ENCODE results near the gene CRTAC1.

The CRTAC1 gene

DNA sequence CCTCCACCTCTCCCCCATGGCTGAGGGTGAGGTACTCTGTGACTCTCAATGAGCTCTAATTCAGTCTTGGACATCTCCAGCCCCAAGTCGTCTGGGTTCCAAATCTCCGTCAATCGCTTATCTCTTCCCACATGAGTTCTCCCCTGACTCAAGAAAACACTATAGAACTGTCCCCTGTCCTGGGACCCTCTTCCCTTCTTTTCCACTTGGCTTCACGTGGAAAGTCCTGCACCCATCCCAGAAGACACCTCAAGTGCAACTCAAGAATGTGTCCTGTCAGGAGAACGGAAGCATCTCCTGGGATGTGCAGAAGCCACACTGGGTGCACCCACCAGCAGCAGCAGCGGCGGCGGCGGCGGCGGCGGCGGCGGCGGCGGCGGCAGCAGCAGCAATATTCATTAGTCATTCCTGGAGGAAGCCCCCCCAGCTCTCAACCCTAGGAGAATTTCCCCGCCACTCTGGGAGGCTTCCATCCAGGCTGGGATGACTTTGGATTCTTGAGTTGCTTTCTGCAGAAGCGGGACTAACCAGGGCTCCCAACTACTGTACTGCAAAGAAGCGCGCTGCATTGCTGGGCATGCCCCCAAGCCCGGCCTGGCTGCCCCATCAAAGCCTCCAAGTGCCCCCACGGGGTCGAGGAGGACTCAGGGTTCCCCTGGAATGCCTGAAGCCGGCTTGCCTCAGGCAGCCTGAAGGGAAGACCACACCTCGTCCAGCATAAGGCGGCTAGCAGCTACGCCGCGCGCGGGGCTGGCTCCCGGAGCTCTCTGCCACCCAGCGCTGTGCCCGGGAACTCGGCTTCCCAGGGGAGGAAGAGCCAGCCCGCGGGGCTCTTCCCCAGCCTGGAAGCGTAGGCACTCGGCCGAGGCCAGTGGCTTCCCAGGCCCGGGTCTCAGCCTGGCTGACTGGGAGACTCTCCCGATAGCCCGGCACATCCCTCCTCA, 1.0 kb downstream of the CRTAC1 start:
- DNase-seq (ENCODE audit: low read depth): no peak

DNA sequence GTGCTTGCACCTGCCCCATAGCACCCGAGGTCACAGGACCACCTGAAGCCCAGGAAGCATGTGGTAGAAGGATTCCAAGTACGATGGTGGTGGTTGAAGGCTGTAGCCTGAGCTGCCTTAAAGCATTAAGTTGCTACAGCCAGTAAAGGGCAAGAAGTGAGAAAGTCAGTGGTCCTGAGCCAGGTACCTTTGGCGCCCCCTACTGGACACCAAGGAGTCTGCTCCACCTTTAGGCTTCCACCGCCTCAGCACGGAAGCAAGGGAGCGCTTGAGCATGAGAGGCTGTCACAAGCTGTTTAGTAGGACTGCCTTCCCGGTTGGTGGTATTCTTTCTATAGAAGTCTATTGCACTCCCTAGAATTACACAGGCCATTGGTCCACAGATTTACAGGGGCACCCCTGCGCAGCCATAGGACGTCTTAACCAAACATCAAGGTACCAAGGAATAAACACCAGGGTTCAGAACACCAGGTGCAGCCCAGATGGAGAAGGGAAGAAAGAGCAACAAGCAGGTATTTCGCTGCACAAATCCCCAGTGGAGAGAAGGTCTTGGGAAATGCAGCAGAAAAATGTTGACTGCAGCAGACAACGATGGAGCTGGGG, 2.2 kb downstream of the CRTAC1 start:
- no peak for DNase-seq (ENCODE audit: low read depth)

DNA sequence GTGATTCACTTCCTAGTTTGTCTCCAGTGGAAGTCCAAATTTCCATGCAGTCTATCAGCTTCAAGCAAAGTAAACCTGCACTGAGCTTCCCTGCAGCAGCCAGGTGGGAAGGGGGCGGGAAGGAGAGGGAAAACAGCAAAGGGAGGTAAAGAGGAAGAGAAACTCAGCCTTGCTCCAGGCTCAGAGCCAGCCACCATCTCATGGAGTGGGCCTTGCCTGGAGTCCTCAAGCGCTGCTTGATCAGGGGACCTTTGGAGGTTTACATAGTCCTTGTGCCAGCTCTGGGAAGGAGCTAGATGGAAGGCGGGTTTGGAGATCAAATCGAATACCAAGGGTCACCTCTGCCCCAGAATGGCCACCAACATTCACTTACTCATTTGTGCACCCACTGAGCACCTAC, 7.4 kb downstream of the CRTAC1 start:
- no peak for DNase-seq (ENCODE audit: low read depth)

DNA sequence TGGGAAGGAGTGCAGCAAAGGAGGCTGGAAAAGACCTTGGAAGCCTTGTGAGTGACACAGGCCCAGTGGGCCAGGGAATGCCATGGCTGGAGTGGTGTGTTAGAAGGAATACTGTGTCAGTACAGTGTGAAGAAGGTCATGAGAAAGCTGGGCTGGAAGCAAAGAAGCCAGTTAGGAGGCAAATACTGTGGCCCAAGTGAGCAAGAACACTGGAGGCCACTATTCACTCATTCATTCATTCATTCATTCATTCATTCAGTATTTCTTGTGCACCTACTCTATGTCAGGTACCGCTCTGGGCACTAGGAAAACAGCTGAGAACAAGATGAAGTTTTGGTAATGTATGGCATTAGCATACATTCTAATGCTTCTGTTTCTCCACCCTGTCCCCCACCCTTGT, 9.6 kb downstream of the CRTAC1 start:
- no peak for DNase-seq (ENCODE audit: low read depth)

GRCh38 chr10:98020254-98020653, 10.2 kb downstream of the CRTAC1 start:
- no peak for DNase-seq (ENCODE audit: low read depth)

- no peak for DNase-seq (ENCODE audit: low read depth)
These were observed 10.6 kb downstream of the CRTAC1 start for GRCh38 chr10:98019784-98020183.

DNA sequence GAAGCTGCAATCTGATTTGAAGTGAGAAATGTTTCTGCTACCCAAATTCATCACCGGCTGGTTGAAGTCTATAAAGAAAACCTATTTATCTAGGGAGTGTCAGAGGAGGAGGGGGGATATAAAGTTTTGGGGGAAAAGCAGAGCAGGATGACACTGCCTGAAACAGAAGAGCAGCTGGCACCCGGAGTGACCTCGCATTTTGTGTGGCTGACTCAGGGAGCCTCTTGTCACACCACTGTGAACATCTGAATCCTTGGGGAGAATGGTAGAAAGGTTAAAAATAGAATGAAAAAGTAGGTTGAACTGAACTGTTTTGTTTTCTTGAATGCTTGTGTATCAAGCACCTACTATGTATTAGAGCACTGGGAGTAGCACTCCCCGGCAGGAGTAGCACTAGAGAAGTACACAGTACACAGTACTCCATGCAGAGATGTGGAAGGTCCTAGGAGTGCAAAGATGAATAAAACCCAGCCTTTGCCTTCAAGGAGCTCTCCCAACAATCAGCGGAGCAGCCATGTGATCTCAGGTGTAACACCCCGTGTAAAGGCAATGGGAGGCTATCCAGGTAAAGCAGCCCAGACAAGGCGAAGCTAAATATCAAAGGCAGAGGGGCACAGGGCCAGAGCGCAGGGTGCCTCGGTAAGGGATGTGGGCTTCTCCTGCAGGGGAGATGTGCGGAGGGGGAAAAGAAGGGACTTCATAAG, 13.5 kb downstream of the CRTAC1 start:
- DNase-seq (ENCODE audit: low read depth): no peak

DNA sequence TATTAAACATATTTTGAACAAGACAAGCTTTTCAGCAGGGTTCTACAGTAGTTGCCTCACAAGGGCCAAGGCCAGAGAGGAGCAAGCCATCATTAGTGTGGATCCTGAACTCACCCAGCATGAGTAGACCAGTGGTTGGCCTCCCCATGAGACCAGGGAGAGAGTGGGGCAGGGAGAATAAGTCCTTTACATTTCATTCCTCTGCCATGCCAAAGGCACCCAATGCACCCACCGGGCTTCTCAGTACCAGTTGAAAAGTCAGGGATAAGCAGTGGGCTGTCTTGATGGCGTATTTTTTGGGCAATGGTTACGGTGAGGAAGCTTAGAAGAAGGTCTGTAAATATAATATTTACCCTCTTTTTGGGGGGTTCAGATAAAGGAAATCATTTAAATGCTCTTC, 16.6 kb downstream of the CRTAC1 start:
- DNase-seq (ENCODE audit: low read depth): no peak

- no peak for DNase-seq (ENCODE audit: low read depth)
These were observed 17.3 kb downstream of the CRTAC1 start for GRCh38 chr10:98013122-98013521.

DNA sequence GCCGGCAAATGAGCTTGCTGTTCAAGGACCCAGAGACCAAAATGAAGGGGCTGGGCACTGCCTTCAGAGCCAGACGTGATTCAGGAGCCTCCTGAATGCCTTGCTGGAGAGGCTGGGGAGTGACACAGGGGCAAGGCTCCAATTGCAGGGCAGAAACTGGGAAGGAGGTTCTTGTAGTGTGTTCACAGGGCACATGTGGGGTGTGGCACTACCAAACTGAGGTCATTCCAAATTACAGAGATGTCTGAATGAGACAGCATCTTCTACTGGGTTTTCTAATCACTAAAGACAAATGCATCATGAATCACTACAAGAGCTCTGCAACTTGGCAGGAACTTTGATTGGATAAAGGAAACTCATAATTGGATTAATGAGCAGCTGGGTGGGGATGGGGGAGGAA, 17.8 kb downstream of the CRTAC1 start:
- DNase-seq (ENCODE audit: low read depth): no peak

DNA sequence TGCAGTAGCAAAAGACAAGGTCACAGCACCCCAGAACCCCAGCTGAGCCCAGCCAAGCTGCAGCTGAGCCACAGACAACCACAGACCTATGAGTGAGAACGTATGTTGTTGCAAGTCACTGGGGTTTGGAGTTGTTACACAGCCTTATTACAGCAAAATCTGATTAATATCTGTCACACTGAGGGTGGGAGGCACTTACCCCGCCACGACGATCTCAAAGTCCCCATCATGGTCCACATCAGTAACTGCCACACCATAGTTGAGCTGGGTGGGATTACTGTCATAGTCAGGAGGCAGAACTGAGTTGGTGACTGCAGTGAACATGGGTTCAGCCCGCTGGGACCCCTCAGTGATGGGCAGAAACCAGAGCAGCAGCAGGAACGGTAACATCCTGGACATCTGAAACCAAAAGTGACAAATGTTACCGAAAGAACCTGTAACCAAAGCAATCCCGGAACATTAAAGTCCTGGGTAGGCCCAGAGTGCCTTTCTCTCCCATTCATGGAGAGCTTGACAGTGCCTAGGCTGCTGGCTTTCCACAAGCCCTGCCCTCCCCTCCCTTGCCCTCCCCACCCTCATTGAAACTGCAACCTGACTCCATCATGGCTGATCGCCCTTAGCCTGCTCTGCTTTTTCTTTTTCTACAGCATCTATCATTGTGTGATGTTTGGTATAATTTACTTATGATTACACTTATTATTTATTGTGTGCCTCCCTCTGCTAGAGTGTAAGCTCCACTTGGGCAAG, 19.3 kb downstream of the CRTAC1 start:
- DNase-seq (ENCODE audit: low read depth): no peak

GRCh38 chr10:98006266-98006665, 24.2 kb downstream of the CRTAC1 start:
- no peak for DNase-seq (ENCODE audit: low read depth)

GRCh38 chr10:98001736-98002135, 28.7 kb downstream of the CRTAC1 start:
- no peak for DNase-seq (ENCODE audit: low read depth)

DNA sequence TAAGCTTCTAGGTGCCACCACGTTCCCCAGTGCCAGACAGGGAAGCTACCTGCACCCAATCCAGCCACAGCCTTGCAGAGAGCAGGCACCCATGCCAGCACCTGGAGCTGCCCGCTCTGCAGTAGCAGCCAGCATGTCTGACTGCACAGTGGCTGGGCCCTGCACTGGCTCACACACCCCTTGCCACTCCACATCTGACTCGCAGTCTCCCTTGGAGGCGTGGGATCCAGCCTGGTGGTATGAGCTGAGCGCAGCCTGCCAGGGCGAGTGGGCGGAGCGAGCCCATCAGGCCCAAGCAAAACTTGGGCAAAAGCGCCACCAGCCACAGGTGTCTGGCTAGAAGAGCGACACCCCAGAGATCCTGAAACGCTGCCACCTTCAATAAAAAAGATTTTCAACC, 30.1 kb downstream of the CRTAC1 start:
- DNase-seq (ENCODE audit: low read depth): no peak

- DNase-seq (ENCODE audit: low read depth): no peak
These were observed 30.5 kb downstream of the CRTAC1 start for GRCh38 chr10:97999923-98000248.

GRCh38 chr10:97999066-97999922, 31.1 kb downstream of the CRTAC1 start:
- no peak for DNase-seq (ENCODE audit: low read depth)

DNA sequence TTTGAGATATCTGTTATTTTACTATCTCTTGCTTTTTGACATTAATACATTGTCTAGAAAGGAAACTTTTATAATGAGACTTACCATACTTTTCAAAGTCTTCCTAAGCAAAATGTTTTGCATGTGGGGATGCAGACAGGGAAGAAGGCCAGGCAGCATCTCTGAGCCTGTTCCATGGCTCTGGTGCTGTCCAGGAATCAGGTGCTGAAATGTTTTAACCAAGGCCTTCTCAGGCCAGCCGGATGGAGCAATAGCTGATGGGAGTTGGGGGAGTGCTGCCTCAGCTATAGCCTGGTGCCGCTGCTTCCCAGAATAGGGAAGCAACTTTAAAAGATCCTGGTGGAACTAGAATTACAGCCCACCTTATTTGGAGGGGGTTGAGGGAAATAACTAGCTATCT, 38.5 kb downstream of the CRTAC1 start:
- peak; percentile 4 for DNase-seq (ENCODE audit: low read depth)

GRCh38 chr10:97981816-97982215, 48.6 kb downstream of the CRTAC1 start:
- DNase-seq (ENCODE audit: low read depth): no peak

DNA sequence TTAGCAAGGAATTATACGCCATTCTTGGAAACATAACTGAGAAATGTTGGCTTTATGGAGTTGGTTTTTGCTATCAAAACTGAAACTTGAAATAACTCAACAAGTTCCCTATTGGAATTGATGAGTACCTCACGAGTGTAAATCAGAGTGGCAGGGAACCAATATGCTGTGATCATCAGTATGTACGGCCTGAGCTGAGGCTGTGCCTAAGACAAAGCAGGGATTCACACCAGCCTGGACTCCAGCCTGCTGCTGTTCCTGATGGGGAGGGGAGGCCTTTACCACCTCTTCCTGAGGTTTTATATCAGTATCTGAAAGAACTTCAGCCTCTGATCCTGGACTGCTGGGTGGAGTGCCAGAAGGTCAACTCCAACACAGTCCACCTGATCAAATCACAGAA, 52.7 kb downstream of the CRTAC1 start:
- DNase-seq (ENCODE audit: low read depth): no peak

DNA sequence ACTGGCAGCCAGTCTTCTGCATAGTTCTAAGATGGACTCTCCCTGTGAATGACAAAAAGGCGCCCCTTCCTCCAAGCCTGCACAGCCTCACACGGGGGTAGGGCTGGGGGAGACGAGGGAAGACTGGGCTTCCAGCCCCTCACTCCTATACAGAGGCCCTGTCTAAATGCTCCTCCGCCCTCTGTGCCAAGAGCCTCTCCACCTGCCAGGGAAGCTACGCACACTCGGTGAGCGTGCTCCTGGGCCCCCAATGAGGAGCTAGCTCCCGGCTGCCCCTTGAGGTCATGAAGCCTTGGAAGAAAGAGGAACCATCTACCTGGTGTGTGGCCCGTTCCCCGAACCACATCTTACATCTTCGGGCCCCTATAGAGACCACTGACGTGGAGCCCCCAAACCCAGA, 54.8 kb downstream of the CRTAC1 start:
- no peak for DNase-seq (ENCODE audit: low read depth)

Measured in stromal cell of bone marrow (primary cell).